GM18498 (cell line): ENCODE measurements around the gene FOXP1.

Source experiments
- ATAC-seq: cut with Tn5 transposase; IDR thresholded peaks from one replicate; pipeline ENCODE4 v1.9.1; 2021; ENCODE audit warnings: mild to moderate bottlenecking, moderate library complexity; ENCODE audit not compliant: unreplicated experiment

Gene FOXP1

GRCh38 chr3:71384837-71385716 lies 198.5 kb downstream of the FOXP1 start:
- no peak for ATAC-seq

GRCh38 chr3:71384388-71384787 lies 199.1 kb downstream of the FOXP1 start:
- no peak for ATAC-seq

DNA sequence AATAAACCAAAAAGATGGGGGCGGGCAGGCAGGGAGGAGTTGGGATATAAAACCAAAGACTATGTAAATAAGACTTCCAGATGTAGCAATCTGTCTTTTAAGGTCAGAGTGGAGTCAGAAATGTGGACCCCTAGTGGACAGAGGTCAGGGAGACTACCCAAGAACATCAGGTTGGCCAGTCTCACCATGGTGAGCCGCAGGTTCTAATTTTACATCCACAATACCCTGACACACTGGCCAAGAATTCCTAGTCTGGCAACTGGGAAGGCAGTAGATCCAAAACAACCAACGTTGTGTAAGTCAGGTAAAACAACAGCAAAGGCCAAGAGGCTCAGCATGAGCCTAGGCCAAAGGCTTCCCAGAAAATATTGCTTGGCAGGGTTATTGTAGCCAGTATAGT lies 203.4 kb downstream of the FOXP1 start:
- ATAC-seq = no peak

DNA sequence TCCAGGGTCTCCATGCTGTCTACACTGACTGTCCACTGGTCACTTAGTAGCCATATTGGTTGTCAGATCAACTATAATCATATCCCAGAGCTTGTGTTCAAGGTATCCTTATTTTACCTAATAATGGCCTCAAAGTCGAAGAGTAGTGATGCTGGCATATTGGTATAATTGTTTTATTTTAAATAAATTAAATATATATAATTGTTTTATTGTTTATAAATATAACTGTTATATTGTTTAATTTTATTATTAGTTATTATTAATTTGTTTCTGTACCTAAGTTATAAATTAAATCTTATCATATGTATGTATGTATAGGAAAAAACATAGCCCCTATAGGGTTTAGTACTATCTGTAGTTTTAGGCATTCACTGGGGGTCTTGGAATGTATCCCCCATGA lies 205.0 kb downstream of the FOXP1 start:
- ATAC-seq = no peak

DNA sequence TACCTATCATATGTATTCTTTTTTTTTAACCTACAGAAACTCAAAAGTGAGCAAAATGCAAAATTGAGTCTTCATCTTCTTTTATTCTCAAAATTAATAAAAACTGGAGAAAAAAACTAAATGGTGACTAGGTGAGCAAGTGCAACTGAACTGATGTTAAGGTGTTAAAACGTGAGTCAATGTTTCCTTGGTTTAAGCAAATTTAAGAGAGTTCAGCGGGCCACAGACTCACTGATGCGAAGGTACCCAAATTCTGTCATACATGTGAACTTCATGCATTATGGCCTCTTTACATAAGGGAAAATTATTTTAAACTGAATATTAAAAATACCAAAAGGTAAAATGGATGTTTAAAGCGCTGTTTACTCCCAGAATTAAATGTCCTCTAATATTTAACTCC lies 206.6 kb downstream of the FOXP1 start:
- ATAC-seq = no peak

GRCh38 chr3:71376503-71376902 lies 207.0 kb downstream of the FOXP1 start:
- ATAC-seq = no peak

DNA sequence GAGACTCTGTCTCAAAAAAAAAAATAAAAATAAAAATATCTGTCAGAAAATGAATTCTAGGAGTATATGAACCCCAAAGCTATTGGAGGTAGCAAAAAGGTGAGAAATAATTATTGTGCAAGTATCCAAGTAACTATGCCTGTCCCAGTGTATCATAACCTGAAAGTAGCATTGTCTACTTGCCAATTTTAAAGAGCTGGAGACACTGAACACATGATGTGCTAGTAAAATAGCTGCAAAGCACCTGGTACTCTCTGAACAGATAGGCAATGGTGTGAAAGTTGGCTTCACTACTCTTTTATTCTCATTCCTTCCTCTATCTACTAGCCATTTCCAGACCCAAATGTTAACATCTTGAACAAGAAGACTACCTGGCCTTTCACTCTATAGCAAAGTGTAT lies 208.9 kb downstream of the FOXP1 start:
- no peak for ATAC-seq

DNA sequence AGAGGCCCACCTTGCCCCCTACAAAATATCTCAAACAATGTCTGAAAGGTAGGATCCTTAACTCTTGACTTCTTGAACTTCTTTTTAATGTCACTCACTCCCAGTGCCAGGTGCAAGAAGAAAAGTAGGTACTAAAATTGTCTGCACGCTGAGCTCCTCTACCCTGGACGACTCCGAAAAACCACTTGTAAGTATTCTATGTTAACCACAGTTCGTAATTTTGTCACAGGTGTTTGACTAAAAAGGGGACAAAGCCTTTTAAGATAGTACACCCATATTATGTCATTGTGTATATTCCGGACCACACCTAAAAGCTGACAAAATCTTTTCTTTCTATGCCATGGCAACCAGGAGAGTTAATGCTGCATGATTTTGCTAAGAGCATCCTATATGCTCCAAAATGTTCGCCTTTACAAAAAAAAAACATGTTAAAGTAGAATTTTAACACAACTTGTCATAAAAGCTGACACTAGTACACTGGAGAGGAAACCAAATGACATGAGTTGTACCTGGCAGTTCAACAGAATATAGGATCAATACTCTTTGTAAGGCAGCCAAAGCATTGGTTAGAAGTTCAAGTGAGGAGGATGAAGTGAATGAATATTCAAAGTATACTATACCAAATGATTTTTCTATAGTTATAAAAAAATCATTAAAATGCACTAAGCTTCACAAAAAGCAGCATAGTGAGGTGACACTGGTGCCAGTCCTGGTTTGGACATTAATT lies 210.5 kb downstream of the FOXP1 start:
- ATAC-seq = no peak

DNA sequence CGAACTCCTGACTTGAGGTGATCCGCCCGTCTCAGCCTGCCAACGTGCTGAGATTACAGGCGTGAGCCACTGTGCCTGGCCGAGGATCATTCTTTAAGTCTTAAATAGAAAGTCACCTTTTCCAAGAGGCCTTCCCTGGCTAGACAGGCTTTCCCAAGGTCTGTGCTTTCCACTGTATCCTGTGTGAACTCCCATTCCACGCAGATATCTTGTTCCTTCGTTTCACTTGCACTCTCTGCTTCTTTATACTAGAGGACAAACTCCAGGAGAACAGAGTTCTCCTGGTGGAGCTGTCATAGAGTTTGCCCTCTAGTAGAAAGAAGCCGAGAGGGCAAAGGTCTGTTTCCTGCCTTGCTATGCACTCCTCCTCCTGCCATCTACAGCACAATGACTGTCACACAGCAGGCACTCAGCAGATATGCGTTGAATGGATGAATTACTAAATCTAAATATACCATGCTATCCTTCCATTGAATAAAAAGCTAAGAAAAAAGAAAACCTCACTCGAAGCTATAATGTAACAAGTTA lies 211.2 kb downstream of the FOXP1 start:
- no peak for ATAC-seq

- ATAC-seq = no peak
Observed at GRCh38 chr3:71371282-71371681, 212.2 kb downstream of the FOXP1 start.

GRCh38 chr3:71370467-71370866 lies 213.1 kb downstream of the FOXP1 start:
- ATAC-seq = no peak

DNA sequence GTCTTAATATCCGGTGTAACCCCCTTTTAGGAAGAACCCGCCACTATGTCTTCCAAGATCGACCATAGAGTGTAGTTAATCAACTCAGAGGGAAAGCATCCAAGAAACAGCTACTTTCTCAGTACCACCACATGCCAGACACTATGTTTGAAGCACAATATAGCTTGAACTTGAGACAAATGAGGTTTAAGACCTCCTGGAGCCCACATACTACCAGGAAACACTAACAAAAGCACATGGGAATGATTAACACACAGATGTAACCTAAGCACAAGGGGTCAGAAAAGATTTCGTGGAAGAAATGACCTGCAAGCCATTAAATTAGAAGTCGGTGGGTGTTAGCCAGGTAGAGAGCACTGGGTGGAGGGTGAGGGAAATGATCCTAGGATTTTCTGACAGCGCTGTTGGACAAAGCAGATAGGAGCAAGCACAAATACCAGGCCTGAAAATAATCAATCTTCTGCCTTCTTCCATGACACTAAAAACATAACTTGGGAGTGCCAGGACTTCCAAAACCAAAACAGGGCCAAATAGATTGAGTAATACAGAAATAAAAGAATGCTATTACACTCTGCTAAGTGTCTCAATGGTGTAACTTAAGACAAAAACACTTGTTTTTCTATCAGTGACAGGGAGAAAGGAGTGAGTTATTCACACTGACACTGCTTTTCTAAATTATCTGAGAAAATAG lies 213.7 kb downstream of the FOXP1 start:
- ATAC-seq = no peak

- no peak for ATAC-seq
Observed at GRCh38 chr3:71366988-71367604, 216.4 kb downstream of the FOXP1 start.

DNA sequence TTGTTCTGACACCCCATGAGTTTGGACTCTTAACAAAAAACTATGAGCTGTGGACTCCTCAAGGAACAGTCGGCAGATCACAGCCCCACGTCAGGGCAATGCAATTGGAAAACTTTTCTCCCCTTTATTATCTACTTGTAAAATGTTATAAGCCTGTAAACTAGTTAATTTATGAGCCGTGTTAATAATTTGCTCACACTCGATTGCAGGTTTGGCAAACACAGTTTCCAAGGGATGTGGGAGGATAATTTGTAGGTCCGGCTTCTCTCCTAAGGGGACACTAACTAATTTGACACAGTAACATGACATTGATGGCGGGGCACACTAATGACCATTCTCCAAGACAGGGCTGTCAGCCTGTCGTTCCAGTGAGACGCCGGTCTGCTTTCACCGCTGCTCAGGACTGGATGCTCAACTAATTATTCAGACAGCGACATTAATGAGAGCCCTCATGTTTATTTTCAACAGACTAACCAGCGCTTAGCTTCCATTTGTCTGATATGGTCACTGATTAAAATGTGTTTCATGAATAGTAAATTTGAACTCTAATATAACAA lies 222.1 kb downstream of the FOXP1 start:
- no peak for ATAC-seq

GRCh38 chr3:71360764-71361163 lies 222.8 kb downstream of the FOXP1 start:
- peak; percentile 87 for ATAC-seq

- ATAC-seq = peak; percentile 55
Observed at GRCh38 chr3:71360180-71360579, 223.3 kb downstream of the FOXP1 start.

DNA sequence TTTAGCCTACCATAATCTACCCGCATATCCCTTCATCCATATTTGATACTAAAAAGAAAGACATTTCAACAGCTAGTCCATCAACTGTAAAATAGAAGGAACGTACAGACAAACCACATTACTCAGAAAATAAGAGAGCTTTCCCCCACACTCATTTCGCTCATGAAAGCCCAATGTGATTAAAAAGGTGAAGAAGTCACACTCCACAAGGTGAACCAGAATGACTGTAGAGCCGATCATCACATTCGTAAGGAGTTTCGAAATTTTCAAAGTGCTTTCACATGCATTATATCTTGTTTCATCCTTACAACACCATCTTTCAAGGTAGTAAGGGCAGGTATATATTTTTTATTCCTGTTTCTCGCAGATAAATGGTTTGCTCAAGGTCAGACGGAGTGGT lies 225.3 kb downstream of the FOXP1 start:
- no peak for ATAC-seq

DNA sequence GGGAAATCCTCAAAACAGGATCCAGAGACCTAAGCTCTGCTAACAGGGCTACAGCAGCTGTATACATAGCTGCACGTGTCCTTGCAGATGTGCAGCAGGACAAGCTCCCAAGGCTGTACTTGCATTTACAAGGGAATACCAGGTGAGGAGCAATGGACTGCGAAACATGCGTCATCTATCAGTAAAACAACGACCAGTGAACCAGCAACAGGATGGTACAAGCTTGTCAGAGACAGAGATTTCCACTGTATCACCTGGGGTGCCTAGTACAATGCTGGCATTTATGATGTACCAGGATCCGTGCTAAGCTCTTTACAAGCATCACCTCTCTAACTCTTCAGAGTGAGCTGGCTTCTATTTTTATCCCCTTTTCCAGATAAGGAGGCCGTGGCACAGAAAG lies 227.3 kb downstream of the FOXP1 start:
- ATAC-seq = no peak

GRCh38 chr3:71355862-71356261 lies 227.7 kb downstream of the FOXP1 start:
- ATAC-seq = no peak

DNA sequence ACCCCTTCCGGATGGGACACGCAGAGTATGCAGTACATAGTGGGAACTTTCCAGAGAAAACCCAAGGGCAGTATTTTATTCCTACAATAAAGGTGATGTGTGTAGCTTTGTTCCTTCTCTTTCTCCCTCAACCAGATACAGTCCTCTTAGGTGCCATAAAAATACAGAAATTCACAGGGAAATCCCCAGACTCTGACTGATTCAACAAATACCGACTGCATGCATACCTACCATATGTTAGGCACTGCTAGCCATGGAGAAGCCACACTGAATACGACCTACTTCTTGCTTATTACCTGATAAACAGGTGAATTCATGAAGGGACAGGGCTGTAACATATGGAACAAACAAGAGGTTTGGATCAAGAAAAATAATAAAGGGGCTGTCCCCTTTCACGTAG lies 228.5 kb downstream of the FOXP1 start:
- no peak for ATAC-seq
